ENCODE measurements around the gene MIOX.

MIOX gene

GRCh38 chr22:50490531-50491308, 4.1 kb downstream of the MIOX start:
- DNase-seq (ENCODE audit: low read depth): no peak

GRCh38 chr22:50497093-50497492, 10.4 kb downstream of the MIOX start:
- DNase-seq (ENCODE audit: low read depth): no peak

- peak; percentile 57 for DNase-seq (ENCODE audit: low read depth)
These were observed 11.7 kb downstream of the MIOX start for GRCh38 chr22:50498322-50498890.

DNA sequence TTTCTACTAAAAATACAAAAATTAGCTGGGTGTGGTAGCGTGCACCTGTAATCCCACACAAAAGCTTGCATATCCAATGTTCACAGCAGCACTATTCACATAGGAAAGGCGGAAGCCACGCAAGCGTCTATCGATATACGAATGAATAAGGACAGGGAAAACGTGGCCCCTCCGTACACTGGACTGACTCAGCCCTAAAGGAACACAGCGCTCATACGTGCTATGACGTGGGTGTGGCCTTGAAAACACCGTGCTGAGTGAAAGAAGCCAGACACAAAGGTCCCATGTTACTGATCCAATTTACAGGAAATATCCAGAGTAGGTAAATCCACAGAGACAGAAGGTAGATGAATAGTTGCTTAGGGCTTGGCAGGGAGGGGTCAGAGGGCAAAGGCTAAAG, 13.8 kb downstream of the MIOX start:
- DNase-seq (ENCODE audit: low read depth): no peak

GRCh38 chr22:50502096-50502495, 15.4 kb downstream of the MIOX start:
- no peak for DNase-seq (ENCODE audit: low read depth)

GRCh38 chr22:50502628-50503474, 16.2 kb downstream of the MIOX start:
- DNase-seq (ENCODE audit: low read depth): no peak

DNA sequence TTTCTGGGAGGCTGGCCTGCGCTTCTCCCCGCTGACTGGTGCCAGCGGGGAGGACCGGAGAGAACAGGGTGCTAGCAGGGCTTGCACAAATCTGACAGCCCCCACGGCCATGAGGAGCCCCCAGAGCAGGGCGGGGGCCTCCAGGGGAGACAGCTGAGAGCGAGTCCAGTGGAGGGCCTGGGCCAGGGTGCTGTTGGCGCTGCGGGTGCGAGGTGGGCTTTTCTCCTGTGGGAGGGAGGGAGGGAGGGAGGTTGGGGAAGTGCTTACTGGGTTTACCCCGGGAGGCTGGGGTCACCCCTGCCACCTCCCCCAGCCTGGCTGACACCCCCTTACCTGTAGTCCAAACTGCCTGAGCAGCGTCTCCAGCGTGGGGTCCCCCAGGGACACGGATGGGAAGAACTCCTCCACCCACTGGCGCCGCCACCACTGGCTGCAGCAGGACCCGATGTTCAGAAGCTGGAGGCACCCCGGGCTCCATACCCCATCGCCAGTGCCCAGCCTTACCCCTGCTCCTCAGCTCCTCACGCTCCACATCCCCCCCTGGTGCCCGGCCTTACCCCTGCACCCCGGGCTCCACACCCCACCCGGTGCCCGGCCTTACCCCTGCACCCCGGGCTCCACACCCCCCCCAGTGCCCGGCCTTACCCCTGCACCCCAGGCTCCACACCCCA, 17.0 kb downstream of the MIOX start:
- DNase-seq (ENCODE audit: low read depth): no peak

DNA sequence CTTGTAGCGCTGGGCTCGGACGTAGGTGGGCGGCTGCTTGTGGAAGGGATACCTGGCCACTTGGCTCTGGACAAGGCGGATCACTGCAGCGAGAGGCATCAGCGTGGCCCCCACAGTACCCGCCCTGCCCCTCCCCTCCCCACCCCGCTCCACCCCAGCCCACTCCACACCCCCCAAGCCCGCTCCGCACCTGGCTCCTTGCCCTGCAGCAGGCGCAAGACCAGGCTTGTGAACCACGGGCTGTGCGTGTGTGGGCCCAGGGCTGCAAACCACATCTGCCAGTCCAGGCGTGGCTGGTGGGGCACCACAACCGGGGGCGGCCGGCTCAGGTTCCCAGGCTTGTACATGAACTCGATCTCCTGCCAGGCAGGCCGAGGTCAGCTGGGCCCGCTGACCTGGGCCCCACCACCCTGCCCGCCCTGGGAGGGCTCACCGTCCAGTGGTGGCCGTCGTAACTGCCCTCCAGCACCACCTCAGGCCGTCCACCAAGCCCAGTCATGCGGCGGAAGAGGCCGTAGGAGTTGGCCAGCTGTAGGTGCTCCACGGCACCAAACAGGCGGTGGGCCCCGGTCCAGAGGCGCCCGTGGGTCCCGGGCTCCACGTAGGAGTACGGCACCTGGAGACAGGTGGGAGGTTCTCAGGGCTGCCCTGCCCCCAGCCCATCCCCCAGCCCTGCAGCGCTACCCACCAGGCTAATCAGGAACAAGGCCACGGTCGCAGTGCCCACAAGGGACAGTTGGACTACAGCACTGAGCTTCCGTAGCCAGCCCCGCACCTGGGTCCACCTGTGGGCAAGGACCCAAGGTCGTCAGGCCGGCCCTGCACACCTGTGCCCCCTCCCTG, 17.9 kb downstream of the MIOX start:
- DNase-seq (ENCODE audit: low read depth): no peak

- DNase-seq (ENCODE audit: low read depth): no peak
These were observed 18.7 kb downstream of the MIOX start for GRCh38 chr22:50505276-50505775.

- no peak for DNase-seq (ENCODE audit: low read depth)
These were observed 19.3 kb downstream of the MIOX start for GRCh38 chr22:50505776-50506610.

GRCh38 chr22:50506611-50507420, 20.2 kb downstream of the MIOX start:
- DNase-seq (ENCODE audit: low read depth): no peak

DNA sequence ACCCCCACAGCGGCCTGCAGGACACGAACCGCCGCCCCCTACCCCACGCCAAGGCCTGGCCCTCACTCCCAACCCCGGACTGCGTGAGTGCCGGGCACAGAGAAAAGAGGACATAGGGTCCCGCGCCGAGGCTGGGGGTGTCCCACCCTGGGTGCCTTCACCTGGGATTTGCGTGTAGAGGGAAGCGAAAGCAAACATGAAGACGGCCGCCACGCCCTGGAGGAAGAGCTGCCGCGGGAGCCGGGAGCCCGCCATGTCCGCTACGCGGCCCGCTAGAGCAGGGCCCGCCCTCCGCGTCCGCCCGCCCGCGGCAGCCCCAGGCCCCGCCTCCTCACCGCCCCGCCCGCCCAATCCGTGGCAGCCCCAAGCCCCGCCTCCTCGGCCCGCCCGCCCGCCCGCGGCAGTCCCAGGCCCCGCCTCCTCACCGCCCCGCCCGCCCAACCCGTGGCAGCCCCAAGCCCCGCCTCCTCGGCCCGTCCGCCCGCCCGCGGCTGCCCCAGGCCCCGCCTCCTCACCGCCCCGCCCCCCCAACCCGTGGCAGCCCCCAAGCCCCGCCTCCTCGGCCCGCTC, 20.8 kb downstream of the MIOX start, which contains the start of gene LMF2:
Gene LMF2 (minus strand): TSS at position 282 of the 570 bp plus-strand sequence. CDS start 27 bp downstream, at position 255.
- no peak for DNase-seq (ENCODE audit: low read depth)

- peak; percentile 94 for DNase-seq (ENCODE audit: low read depth)
These were observed 21.6 kb downstream of the MIOX start, which contains the start of gene NCAPH2 for GRCh38 chr22:50507991-50508884. Gene NCAPH2 (plus strand): TSS chr22:50508224. CDS start chr22:50508338, 114 bp downstream.

- no peak for DNase-seq (ENCODE audit: low read depth)
These were observed 22.2 kb downstream of the MIOX start for GRCh38 chr22:50508897-50509296.

- DNase-seq (ENCODE audit: low read depth): no peak
These were observed 26.5 kb downstream of the MIOX start for GRCh38 chr22:50513175-50513574.

GRCh38 chr22:50516068-50516467, 29.4 kb downstream of the MIOX start:
- no peak for DNase-seq (ENCODE audit: low read depth)

DNA sequence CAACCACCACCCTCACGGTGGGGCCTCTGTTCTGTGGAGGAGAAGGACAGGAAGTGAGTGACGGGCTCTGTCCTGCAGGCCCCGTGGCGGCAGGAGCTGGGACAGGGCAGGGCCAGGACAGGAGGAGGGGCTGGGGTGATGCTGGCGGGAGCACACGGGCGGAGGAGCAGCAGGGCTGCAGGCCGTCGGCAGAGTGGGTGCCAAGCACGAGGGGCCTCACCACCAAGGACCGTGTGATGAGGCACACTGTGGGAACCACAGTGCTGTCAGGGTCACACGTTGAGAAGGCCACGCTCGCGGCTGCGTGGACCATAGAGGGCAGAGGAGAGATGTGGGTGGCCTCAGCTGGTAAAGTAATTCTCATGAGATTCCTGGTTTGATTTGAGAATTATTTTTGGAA, 30.2 kb downstream of the MIOX start:
- DNase-seq (ENCODE audit: low read depth): no peak

Measured in iris pigment epithelial cell (primary cell).